ENCODE data around the gene SRRM3. TPM values are rescaled to one million over a fixed set of nuclear protein-coding genes. Genes with fewer than 3 reads are reported as not detected.
"Not testable (repeated sequence)": the region's sequence is repeated elsewhere in the genome, so short reads cannot be mapped to it uniquely, and the experiment has no call there.

Gene SRRM3
- total RNA-seq, 1 experiment from 2014 or later, result 0.74 TPM

- Histone ChIP-seq H3K4me3 (peak overlapping the region; percentile 79), H3K9me3 (ENCODE audit: insufficient read depth, low read depth) (no peaks in the 10 kb centered on the region), H3K79me2 (ENCODE audit: low read depth) (peaks cover 21% of the 10 kb centered on the region), H3K27me3 (ENCODE audit: insufficient read depth, low read depth) (no peaks in the 10 kb centered on the region), H3K9me2 (ENCODE audit: insufficient read depth) (no peaks in the 10 kb centered on the region), H2AFZ (peak overlapping the region; percentile 80), H3K27ac (peak overlapping the region; percentile 28), H3K4me2 (peak overlapping the region; percentile 77), H4K20me1 (ENCODE audit: insufficient read depth) (no peaks in the 10 kb centered on the region), H3K4me1 (replicated peaks; ENCODE audit: insufficient read depth) (peaks cover 42% of the 10 kb centered on the region), H3K36me3 (ENCODE audit: low read depth) (peaks cover 5% of the 10 kb centered on the region; the same call in 1 of the 2 replicates), H3F3A (ENCODE audit: insufficient read depth, low read depth) (peaks cover 56% of the 10 kb centered on the region)
- intact Hi-C loops (cut with micrococcal nuclease; ENCODE audit: unreplicated experiment), result no loop called here
- TF ChIP-seq EZH2 (IDR thresholded peaks at IDR 0.05; ENCODE audit: low read depth), result no peak
- no peak for TF ChIP-seq CTCF (conservative IDR thresholded peaks at IDR 0.05)
- TSS peak; percentile 50 for BruUV-seq (replicated peaks)
- DNase-seq, result peak; percentile 82 to 88
- ChIA-PET CTCF (no interaction called here), POLR2A (ENCODE audit: unreplicated experiment) (no interaction called here)
Observed at GRCh38 chr7:76303202-76304147, 101.8 kb downstream of the SRRM3 start.

GRCh38 chr7:76304888-76305375 is 103.2 kb downstream of the SRRM3 start:
- intact Hi-C loops (cut with micrococcal nuclease; ENCODE audit: unreplicated experiment), result no loop called here
- no peak overlapping the region for H3K27ac ChIP-seq
- no peaks in the 10 kb centered on the region for H4K20me1 ChIP-seq (ENCODE audit: insufficient read depth)
- no peak overlapping the region for H2AFZ ChIP-seq
- no TSS peak for BruUV-seq (replicated peaks)
- no peak for DNase-seq
- peak overlapping the region; percentile 77; the same call in 1 of the 2 replicates for H3K4me2 ChIP-seq
- TF ChIP-seq CTCF (conservative IDR thresholded peaks at IDR 0.05) (no peak), EZH2 (IDR thresholded peaks at IDR 0.05; ENCODE audit: low read depth) (no peak)
- peaks cover 49% of the 10 kb centered on the region for H3F3A ChIP-seq (ENCODE audit: insufficient read depth, low read depth)
- H3K79me2 ChIP-seq (ENCODE audit: low read depth), result peaks cover 21% of the 10 kb centered on the region
- H3K36me3 ChIP-seq (ENCODE audit: low read depth), result peaks cover 5% of the 10 kb centered on the region; the same call in 1 of the 2 replicates
- ChIA-PET CTCF (interaction anchor here (0.7 to 1.4 kb wide), 2 partner anchors 10 to 67 kb away, joined by 3 to 5 read pairs; no protein-coding TSS in a partner anchor), POLR2A (ENCODE audit: unreplicated experiment) (no interaction called here)
- no peaks in the 10 kb centered on the region for H3K27me3 ChIP-seq (ENCODE audit: insufficient read depth, low read depth)
- no peaks in the 10 kb centered on the region for H3K9me3 ChIP-seq (ENCODE audit: insufficient read depth, low read depth)
- no peak overlapping the region for H3K4me3 ChIP-seq
- no peaks in the 10 kb centered on the region for H3K9me2 ChIP-seq (ENCODE audit: insufficient read depth)
- peaks cover 33% of the 10 kb centered on the region for H3K4me1 ChIP-seq (replicated peaks; ENCODE audit: insufficient read depth)

GRCh38 chr7:76308874-76309273 is 107.2 kb downstream of the SRRM3 start:
- H3K79me2 ChIP-seq (ENCODE audit: low read depth); BruUV-seq (replicated peaks); H3K27me3 ChIP-seq (ENCODE audit: insufficient read depth, low read depth); DNase-seq; H3K9me3 ChIP-seq (ENCODE audit: insufficient read depth, low read depth); H2AFZ ChIP-seq; H3K4me2 ChIP-seq; H3K9me2 ChIP-seq (ENCODE audit: insufficient read depth); H4K20me1 ChIP-seq (ENCODE audit: insufficient read depth); H3K4me3 ChIP-seq; H3K27ac ChIP-seq; intact Hi-C loops (cut with micrococcal nuclease; ENCODE audit: unreplicated experiment); H3K36me3 ChIP-seq (ENCODE audit: low read depth): not testable (repeated sequence)
- peaks cover 34% of the 10 kb centered on the region for H3K4me1 ChIP-seq (replicated peaks; ENCODE audit: insufficient read depth)
- peaks cover 35% of the 10 kb centered on the region for H3F3A ChIP-seq (ENCODE audit: insufficient read depth, low read depth)
- ChIA-PET CTCF (interaction anchor here (1.1 kb wide), 1 partner anchor 11 kb away, joined by 3 read pairs; no protein-coding TSS in a partner anchor), POLR2A (ENCODE audit: unreplicated experiment) (interaction anchor here (0.6 kb wide), 2 partner anchors 9 to 77 kb away, joined by 3 to 4 read pairs; no protein-coding TSS in a partner anchor)

GRCh38 chr7:76309341-76310101 is 107.8 kb downstream of the SRRM3 start:
- DNase-seq; H3K79me2 ChIP-seq (ENCODE audit: low read depth); H3K9me3 ChIP-seq (ENCODE audit: insufficient read depth, low read depth); H3K27ac ChIP-seq; BruUV-seq (replicated peaks); H3K27me3 ChIP-seq (ENCODE audit: insufficient read depth, low read depth); H3K4me3 ChIP-seq; H3K4me2 ChIP-seq; H4K20me1 ChIP-seq (ENCODE audit: insufficient read depth); H3K36me3 ChIP-seq (ENCODE audit: low read depth); H2AFZ ChIP-seq; H3K9me2 ChIP-seq (ENCODE audit: insufficient read depth): not testable (repeated sequence)
- CTCF ChIA-PET, result interaction anchor here (1.1 to 1.3 kb wide), 2 partner anchors 12 kb away, joined by 3 to 5 read pairs; no protein-coding TSS in a partner anchor
- intact Hi-C loops (cut with micrococcal nuclease; ENCODE audit: unreplicated experiment), result loop anchor here (1.0 kb wide), 1 partner anchor 18 kb away; no protein-coding TSS in a partner anchor
- Histone ChIP-seq H3K4me1 (replicated peaks; ENCODE audit: insufficient read depth) (peaks cover 28% of the 10 kb centered on the region), H3F3A (ENCODE audit: insufficient read depth, low read depth) (peaks cover 28% of the 10 kb centered on the region)
- POLR2A ChIA-PET (ENCODE audit: unreplicated experiment), result interaction anchor here (0.6 kb wide), 1 partner anchor 8 kb away, joined by 3 read pairs; no protein-coding TSS in a partner anchor

Data from PC-9 (cell line).